GM18909 (cell line): ENCODE results near the gene SPTLC3.

ENCODE experiments used
- ATAC-seq: cut with Tn5 transposase; IDR thresholded peaks from one replicate; pipeline ENCODE4 v1.9.1; 2021; ENCODE audit warnings: mild to moderate bottlenecking; ENCODE audit not compliant: unreplicated experiment, poor library complexity

The SPTLC3 gene

DNA sequence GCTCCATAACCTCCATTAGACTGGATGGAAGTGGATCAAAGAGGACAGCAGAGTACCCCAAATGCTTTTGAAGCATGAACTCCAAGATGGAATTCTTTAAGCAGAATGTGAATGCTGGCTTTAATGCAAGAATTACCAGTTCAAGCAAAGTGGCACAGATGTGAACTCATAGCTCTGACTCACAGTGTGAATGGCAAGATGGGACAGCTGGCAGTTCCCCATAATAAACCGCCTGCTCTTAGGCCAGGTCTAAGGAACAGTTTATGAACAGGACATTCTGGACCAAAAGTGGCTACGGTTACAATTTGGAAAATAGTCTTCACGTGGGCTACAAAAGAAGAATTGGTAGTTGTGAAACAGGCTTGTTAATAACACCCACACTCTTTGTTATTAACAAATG, 76.5 kb downstream of the SPTLC3 start:
- ATAC-seq: no peak

DNA sequence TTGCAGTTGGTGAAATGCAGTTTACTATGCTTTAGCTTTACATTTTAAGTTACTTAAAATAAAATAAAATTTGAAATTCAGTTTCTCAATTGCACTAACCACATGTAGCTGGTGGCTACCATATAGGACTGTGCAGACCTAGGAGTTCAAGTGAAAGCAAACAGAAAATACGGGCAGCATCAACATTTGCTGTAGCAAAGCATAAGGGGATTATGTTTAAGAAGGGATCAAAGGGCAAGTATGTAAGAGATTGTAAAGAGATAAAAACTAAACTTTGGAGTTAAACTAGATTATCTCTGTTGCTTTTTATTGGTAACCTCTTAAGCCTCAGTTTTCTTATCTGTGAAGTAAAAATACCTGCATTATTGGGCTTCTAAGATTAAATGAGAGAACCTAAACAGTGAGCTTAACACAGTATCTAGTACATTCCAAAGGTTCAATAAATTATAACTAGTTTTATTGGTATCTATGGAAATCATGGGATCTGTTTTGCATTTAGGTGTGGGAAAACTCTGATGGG, 81.2 kb downstream of the SPTLC3 start:
- ATAC-seq: no peak

- no peak for ATAC-seq
Measured at GRCh38 chr20:13092111-13092510, 83.3 kb downstream of the SPTLC3 start.

DNA sequence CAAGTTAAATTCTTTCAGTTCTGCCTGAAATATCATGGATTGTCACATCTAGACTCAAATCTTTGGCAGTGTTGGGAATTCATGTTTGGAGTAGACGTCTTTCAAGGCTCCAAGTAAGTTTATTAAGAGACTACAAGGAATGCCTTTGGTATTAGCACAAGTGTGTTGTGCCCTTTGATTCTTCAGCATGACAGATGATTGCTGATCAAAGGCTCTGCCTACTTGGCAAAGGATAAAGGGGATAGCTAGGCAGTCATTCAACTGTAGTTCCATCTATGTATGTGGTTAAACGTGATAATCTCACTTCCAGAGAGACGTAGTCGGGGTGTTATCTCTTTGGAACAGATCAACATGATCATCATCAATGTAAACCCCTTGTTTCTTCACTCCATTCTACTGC, 86.2 kb downstream of the SPTLC3 start:
- no peak for ATAC-seq

GRCh38 chr20:13098720-13099355, 90.1 kb downstream of the SPTLC3 start:
- no peak for ATAC-seq

DNA sequence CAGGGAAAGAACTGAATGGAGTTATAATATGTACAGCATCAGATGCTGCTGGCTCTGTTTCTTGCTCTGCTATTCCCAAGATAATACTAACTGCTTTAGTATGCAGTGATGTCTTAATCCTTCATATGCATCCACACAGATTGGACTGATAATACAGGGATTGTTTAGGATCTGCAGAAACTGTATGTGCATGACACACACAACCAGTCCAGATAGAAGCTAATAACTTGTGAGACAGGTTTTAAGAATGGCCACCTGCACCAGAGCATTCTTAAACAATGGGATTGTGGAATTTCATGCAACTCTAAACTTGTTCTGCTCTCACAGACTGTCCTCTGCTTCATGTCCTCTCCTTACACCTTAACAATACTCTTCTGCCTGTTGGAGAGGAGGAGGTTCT, 90.9 kb downstream of the SPTLC3 start:
- no peak for ATAC-seq

DNA sequence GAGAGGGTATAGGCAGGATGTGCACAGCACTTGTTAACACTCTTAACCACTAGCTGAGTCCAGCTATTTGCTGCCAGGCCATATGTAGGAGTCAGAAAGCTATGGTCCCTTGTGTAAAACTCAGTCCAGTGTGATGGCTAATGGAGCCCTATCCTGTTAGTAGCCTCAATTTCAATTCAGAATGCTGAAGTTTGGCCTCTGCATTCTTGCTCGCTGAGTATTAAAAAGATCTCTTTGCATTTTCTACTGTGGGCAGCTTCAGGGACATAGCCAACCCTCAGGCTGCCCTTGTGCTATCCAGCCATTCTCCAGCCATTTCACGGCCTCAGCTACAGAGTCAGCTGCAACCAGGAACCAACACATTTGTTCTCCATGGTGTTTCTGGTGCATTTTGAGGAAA, 92.5 kb downstream of the SPTLC3 start:
- ATAC-seq: no peak

GRCh38 chr20:13101706-13102105, 92.9 kb downstream of the SPTLC3 start:
- ATAC-seq: no peak

- no peak for ATAC-seq
Measured at GRCh38 chr20:13102237-13102636, 93.5 kb downstream of the SPTLC3 start.

- ATAC-seq: no peak
Measured at GRCh38 chr20:13102694-13103093, 93.9 kb downstream of the SPTLC3 start.

- ATAC-seq: no peak
Measured at GRCh38 chr20:13105039-13105438, 96.3 kb downstream of the SPTLC3 start.

GRCh38 chr20:13105864-13106457, 97.2 kb downstream of the SPTLC3 start:
- no peak for ATAC-seq

- no peak for ATAC-seq
Measured at GRCh38 chr20:13109658-13110057, 100.9 kb downstream of the SPTLC3 start.

DNA sequence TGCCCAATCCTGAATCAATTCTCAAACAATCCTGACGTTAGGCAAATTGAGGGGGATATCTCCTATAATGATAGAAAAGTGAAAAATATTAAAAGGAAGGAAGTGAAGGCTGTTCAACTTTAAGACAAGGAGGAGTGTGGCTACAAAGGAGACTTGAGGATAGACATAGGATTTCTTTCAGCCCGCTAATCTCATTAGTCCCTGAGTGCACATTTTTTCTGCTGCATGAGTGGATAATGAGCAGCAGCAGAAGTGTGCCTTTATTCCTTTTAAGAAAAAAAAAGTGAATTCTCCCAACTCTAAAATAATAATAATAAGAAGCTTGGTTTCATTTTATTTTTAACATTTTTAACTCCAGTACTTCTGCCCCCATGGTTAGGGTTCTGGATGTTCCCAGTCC, 102.0 kb downstream of the SPTLC3 start:
- ATAC-seq: no peak

DNA sequence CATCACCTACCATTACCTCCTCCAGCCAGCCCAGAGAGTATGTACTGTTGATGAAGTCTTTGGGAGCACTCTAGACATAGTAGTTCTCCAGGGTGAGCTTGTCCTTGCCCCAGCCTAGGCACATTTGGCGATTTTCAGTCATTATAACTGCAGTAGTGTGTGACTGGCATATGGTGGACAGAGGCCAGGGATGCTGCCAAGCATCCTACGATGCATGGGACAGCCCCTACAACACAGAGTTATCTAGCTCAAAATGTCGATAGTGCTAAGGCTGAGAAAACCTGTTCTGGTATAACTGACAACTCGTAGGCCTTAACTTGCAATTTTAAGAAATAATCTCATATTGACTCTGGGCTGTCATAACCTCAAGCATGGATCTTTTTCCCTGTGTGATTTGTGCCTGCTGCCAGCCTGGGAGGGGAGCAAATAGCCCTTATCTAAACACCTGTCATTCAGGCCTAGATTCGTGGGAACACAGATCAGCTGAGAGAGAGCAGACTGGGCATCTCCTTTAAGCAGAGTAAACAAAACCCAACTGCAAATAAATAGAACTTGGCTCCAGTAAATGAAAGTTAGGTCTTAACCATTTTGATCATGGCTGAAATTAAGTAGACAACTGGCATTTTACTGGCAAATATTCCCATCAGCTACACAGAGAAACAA, 102.6 kb downstream of the SPTLC3 start:
- no peak for ATAC-seq

- ATAC-seq: no peak
Measured at GRCh38 chr20:13113731-13114130, 105.0 kb downstream of the SPTLC3 start.

DNA sequence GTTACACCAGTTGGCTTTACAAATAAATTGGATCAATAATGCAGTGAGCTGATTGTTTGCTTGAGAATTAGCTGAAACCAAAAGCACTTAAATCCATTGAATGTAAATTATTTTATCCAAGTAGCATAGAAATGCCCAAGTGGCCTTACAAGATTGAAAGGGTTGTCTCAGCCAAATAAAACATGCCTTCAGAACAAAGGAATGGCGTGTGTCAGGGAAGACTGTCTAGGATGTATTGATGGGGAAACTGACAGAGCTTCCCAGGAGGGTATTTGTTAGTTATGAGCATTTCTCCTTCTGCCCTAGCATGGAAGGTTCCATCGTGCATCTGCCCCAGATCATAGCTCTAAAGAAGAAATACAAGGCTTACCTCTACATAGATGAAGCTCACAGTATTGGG, 108.4 kb downstream of the SPTLC3 start:
- no peak for ATAC-seq

DNA sequence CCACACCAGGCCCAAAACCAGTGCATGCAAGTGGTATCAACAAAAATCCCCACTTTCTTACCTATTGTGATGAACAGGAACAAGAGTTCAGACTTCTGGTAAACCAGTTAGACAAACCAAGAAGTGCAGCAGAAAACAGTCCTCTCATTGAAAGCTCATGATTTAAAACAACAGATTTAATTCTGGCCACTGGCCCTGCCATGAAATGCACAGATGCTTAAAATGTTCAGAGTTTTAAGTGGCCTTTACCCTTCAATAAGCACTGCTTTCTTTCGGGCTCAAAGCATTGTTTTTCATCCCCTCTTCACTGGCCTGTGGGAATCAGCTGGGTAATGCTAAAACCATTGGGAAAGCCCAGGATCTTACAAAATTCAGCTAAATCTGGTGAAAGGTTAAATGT, 109.9 kb downstream of the SPTLC3 start:
- no peak for ATAC-seq

DNA sequence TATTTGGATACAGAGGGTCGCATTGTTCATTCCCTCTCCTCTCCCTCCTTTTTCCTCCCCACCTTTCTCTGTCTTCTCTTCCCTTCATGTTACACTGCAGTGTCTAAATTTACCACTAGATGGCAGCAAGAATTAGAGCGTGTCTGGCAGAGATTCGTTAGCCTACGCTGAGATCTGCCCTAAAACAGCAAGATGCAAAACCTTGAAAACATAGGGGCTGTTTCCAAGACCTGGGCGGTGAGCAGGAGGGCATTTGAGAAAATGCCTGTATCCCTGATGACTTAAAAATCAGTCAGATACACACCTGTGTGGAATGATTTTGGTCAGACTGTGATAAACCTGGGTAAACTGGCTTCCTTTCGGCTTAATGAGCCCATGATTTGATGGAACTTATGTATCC, 110.8 kb downstream of the SPTLC3 start:
- ATAC-seq: peak; percentile 81

GRCh38 chr20:13120471-13120870, 111.7 kb downstream of the SPTLC3 start:
- ATAC-seq: no peak

DNA sequence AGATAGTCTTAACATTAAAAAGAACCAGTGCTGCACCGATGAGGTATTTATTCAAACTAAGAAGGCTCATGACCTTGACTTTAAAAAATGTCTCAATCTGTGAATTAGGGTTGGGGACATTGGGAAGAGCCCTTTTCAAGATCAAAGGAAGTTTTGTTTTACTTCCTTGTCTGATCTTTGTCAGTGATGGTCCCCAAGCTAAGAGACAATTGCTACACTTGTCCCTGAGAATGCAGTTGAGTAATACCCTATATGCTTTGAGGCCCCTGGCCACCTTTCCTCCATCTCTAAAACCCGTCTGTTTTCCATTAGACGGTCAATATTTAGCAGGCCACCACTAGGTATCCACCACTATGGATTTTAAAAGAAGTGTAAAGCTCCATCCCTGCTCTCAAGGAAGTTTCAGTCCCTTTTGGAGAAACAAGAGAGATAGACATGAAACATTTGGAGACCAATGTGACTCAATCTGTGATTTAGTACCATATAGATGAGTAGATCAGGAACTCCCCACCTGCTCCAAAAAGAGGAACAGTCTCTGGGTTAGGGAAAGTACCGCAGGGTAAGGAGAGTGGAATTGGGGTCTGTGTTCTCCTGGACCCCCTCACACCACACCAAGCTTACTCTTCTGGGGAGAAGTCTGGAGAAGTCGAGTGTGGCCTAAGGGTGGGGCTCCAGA, 113.2 kb downstream of the SPTLC3 start:
- no peak for ATAC-seq
